HCEC 1CT (cell line): ENCODE results near the gene THOC6.
"Not testable (repeated sequence)": the region's sequence is repeated elsewhere in the genome, so short reads cannot be mapped to it uniquely, and the experiment has no call there.

Source experiments
- DNase-seq: peaks from one replicate; pipeline ENCODE4 v3.0.0-alpha.2; 2017

Gene THOC6

DNA sequence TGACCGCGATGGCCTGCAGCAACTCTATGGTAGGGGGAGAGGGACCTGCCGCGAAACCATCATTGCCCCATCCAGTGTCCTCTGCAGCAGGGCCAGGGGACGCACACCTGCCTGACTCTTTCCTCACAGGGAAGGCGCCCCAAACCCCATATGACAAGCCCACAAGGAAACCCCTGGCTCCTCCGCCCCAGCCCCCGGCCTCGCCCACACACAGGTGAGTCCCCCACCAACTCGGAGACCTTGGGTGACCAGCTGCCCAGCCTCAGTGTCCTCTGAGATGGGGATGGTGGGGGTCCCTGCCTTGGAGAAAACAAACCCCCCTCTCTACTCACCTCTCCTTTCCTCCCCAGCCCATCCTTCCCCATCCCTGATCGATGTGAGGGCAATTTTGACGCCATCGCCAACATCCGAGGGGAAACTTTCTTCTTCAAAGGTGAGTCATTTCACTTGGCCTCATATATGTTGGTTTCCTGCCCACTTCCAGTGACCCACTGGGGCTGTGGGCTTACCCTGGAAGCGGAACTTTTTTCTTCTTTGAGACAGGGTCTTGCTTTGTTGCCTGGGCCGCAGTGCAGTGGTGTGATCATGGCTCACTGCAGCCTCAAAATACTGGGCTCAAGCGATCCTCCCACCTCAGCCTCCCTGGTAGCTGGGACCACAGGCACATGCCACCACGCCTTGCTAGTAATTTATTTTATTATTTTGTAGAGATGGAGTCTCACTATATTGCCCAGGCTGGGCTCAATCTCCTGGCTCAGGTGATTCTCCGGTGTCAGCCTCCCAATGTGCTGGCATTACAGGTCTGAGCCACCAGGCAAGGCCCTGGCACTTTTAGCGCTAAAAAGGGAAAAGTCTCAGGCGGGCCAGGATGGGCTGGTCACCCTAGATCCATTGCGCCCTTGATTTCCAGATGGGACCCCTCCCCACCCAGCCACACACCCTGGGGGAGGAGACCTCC, 33.6 kb downstream of the THOC6 start:
- DNase-seq: no peak

DNA sequence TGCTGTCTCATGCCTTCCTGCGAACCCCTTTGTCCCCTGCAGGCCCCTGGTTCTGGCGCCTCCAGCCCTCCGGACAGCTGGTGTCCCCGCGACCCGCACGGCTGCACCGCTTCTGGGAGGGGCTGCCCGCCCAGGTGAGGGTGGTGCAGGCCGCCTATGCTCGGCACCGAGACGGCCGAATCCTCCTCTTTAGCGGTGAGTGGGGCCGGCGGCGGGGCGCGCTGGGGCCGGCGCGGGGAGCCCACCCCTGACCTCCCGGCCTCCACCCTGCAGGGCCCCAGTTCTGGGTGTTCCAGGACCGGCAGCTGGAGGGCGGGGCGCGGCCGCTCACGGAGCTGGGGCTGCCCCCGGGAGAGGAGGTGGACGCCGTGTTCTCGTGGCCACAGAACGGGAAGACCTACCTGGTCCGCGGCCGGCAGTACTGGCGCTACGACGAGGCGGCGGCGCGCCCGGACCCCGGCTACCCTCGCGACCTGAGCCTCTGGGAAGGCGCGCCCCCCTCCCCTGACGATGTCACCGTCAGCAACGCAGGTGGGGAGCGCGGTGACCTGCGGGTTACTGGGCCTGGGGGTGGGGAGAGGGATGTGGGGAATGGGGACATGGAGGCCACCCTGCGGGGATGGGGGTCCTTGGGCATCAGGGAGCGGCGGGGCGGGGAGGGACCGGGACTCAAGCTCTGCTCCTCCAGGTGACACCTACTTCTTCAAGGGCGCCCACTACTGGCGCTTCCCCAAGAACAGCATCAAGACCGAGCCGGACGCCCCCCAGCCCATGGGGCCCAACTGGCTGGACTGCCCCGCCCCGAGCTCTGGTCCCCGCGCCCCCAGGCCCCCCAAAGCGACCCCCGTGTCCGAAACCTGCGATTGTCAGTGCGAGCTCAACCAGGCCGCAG, 34.5 kb downstream of the THOC6 start:
- peak; percentile 18 for DNase-seq

DNA sequence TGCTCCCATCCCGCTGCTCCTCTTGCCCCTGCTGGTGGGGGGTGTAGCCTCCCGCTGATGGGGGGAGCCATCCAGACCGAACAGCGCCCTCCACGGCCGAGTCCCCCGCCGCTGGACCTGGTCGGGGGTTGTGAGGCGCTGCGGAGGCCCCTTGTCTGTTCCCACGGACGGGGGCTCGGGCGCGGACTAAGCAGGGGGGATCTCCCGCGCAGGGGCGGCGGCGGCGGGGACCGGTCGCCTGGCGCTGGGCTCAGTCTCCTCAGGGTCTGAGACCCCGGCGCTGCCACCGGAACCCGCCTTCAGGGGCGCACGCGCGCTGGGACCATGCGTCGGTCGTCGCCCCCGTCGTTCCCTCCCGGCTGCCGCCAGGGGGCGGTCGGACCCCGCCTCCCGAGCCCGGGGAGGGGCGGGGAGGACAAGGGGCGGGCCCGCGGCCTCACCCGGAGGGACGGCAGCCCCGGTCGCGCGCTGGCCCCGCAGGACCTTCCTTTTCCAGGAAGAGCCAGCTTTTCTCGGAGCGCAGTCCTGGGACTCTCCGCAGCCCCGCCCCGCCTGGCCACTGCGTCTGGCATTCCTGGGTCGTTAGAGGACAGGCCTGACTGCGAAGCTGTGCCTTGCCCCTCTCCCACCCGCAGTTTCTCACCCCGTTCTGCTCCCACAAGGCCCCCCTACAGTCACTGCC, 35.3 kb downstream of the THOC6 start:
- peak; percentile 75 for DNase-seq

DNA sequence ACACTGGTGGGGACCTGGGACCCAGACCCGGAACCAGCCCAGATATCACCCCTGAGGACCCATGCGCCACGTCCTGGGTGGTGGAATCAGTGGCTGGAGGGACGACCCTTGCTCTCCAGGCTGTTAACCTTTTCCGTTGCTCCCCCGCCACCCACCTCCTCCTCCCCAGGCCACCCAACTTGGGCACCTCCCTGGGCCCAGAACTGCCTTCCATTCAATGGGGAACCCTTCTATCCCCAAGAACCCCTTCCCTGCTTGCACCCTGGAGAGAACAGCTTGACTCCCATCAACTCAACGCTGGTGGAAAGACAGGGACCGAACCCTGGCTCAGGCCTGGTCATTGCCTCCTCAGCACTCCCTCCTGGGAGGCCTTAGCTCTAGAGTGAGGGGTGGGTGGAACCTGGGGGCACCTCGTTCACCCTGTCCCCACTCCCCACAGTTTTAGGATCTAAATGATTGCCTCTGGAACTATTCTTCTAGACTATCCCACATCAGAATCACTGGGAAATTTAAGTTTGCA, 35.9 kb downstream of the THOC6 start:
- DNase-seq: no peak

DNA sequence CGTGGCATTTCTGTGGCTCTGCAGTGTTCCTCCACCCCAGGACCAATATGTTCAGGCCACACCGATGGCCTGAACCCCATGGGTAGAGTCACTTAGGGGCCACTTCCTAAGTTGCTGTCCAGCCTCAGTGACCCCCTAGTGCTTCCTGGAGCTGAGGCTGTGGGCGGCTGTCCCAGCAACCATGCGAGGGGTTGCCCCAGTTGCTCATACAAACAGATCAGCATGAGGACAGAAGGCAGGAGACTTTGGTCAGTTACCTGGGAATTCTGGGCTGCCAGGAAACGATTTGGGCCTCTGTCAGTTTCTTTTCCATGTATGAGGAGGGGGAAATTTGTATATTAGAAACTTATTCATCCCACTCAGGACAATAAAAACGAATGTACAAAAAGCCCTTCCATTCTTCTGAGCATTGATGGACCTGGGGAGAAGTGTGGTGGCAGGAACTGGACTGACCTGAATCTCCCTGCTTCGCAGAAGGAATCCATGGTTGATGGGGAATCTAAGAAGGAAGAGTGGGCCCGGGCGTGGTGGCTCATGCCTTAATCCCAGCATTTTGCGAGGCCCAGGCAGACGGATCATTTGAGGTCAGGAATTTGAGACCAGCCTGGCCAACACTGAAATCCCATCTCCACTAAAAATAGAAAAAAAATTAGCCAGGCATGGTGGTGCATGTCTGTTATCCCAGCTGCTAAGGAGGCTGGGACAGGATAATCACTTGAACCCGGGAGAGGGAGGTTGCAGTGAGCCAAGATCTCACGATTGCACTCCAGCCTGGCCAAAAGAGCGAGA, 36.7 kb downstream of the THOC6 start:
- DNase-seq: no peak

DNA sequence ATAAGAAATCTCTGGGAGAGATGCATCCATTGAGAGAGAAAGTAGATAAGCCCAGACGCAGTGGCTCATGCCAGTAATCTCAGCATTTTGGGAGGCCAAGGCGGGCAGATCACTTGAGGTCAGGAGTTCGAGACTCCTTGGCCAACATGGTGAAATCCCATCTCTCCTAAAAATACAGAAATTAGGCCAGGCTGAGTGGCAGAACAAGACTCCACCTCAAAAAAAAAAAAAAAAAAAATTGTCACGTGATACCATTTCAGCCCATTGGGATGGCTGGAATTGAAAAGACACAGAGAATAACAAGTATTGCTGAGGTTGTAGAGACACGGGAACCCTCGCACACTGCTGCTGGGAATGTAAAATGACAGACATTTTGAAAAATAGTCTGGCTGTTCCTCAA, 38.7 kb downstream of the THOC6 start:
- DNase-seq: no peak

DNA sequence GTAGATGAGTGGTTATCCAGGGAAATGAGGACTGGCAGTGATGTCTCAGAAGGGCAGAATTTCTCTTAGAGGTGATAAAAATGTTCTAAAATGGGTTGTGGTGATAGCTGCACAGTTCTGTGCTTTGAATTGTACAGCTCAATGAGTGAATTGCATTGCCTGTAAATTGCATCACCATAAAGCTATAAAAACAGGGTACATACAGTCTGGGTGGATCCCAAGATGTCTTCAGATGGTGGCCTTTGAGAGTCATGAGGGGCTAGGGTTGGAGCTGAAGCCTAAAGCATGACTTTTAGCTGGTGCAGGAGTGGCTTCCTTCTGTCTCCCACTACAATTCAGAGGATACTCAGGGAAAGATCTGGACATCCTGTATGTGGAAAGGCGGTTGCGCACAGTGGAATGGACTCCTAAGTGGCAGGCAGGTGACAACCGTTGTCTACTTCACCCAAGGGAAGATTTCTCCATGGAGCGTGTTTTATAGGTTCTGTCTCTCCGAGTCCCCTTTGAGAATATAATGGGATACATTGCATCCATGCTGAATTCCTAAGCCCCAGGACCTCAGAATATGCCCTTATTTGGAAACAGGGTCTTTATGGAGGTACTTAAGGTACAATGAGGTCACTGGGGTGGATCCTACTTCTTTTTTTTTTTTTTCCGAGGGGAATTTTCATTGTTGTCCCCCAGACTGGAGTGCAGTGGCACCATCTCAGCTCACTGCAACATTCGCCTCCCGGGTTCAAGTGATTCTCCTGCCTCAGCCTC, 40.0 kb downstream of the THOC6 start:
- DNase-seq: no peak

DNA sequence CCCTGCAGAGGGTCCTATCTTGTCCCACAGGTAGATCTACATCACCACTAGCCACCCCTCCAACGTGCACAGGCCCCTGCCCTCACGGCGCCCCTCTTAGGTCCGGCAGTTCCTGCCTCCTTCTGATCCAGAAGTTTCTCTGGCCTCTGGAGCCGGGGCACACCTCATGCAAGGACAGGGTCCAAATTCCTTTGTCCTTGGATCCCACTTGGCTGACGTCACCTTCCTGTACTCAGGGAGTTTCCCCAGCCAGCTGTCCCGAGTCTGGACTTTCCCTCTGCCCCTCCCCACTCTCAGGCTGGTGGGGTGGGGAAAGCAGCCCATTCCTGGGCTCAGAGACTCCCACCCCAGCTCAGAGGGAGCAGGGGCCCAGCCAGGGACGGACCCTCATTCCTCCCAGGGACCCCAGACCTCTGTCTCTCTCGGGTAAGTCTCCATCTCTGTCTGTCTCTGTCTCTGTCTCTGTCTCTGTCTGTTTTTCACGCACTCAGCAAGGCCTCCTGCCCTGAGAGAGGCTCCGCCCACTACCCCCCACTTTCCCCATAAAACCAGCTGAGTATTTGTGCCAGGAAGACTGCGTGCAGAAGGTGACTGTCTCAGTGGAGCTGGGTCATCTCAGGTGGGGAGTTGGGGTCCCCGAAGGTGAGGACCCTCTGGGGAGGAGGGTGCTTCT, 41.4 kb downstream of the THOC6 start, which contains the start of gene IL32:
IL32 (plus strand) TSS at position 572 of the 673 bp plus-strand sequence. CDS start 172 bp downstream, outside the sequence.
- DNase-seq: peak; percentile 49

DNA sequence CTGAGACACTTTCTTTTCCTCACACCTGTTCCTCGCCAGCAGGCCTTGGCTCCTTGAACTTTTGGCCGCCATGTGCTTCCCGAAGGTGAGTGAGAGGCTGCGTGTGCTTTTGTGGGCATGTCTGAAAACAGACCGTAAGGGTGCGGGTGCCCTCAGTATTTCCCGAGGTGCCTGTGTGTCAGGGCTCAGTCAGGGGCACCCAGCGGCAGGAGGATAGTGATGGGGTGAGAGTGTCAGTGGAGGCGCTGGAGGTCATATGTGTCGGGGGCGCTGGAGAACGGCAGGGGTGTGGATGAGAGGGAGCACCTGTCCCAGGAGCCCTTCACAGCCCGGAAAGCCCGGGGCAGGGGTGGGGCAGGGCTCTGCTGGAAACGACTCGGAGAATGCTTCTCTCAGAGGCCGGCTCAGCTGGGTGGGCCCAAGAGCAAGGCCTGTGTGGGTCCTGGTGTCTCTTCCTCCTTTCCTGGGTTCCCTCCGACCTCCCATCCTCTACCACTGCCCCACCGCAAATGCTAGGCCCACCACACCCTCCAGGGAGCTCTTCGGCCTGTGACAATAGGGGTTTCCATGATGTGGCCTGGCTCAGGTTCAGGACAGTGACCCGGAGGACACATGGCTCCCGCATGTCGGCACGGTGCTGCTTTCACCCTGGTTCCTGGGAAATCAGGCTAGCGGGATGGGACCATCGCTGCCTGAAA, 42.1 kb downstream of the THOC6 start:
- no peak for DNase-seq

DNA sequence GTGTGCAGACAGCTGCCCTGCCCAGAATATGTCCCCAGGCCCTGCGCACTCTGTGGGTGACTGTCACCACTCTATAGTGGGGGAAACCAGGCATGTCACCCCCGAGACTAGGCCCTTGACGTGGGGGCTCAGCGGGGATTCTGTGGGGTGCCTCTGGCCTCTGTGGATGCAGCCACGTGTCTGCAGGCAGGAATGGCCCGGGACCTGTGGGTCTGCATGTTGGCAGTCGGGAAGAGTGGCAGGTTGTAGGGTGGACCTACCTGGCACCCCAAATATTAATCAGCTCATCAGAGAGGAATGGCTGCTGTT, 42.6 kb downstream of the THOC6 start:
- DNase-seq: no peak

DNA sequence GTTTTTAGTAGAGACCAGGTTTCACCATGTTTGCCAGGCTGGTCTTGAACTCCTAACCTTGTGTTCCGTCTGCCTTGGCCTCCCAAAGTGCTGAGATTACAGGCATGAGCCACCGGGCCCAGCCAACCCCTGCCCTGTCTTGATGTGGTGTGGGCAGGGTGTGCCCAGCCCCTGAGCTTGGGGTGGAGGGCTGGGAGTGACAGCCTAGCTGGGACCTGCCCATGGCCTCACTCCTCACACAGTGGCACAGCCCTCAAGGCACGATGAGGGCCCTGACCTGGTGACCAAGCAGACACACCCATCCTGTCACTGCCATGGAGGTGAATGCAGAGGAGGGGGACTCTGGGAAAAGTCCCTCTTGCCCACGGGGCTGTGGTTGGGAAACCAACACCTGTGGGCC, 44.7 kb downstream of the THOC6 start:
- no peak for DNase-seq

DNA sequence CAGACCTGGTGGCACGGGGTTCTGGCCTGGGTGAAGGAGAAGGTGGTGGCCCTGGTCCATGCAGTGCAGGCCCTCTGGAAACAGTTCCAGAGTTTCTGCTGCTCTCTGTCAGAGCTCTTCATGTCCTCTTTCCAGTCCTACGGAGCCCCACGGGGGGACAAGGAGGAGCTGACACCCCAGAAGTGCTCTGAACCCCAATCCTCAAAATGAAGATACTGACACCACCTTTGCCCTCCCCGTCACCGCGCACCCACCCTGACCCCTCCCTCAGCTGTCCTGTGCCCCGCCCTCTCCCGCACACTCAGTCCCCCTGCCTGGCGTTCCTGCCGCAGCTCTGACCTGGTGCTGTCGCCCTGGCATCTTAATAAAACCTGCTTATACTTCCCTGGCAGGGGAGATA, 45.3 kb downstream of the THOC6 start:
- DNase-seq: not testable (repeated sequence)

DNA sequence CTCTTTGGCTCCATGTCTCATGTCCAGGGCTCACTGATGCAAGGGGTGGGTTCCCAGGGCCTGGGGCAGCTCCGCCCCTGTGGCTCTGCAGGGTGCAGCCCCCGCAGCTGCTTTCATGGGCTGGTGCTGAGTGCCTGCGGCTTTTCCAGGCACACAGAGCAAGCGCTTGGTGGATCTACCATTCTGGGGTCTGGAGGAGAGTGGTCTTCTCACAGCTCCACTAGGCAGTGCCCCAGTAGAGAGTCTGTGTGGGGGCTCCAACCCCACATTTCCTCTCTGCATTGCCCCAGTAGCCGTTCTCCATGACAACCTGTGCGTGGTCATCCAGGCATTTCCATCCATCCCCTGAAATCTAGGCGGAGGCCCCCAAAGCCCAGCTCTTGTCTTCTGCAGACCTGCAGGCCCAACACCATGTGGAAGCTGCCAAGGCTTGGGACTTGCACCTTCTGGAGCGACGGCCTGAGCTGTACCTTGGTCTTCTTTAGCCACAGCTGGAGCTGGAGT, 46.8 kb downstream of the THOC6 start:
- no peak for DNase-seq

DNA sequence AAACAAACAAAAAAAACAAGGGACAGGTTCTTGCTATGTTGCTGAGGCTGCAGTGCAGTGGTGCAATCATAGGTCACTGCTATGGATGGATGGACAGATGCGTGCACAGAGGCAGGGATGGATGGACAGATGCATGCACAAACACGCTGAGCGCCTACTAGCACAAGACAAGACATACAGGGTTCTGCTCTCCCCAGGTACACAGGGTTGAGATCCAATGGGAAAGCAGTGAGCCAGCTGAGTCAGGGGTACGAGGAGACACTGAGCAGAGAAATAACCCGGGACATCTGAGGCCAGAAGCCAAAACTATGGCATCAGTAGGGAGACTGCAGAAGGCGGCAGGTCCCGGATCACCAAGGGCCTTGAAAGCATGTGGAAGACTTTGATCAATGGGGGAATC, 47.8 kb downstream of the THOC6 start:
- no peak for DNase-seq

DNA sequence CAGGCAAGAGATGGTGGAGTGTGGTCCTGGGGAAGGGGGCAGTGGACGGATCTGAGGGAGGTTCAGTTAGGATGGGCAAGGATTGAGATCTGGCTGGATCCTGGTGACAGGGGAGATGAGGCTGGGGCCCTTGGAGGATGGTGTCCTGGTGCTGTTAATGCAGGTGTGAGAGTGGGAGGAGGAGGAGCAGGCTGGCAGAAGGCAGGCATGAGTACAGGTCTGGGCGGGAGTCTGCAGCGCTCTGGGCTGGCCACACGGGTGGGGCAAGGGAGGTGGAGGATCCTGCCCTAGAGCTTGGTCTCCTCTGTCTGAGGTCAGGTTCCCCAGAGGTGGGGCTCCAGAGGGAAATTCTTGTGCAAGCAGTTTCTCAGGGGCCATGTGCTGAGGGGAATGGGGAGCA, 48.3 kb downstream of the THOC6 start:
- not testable (repeated sequence) for DNase-seq

DNA sequence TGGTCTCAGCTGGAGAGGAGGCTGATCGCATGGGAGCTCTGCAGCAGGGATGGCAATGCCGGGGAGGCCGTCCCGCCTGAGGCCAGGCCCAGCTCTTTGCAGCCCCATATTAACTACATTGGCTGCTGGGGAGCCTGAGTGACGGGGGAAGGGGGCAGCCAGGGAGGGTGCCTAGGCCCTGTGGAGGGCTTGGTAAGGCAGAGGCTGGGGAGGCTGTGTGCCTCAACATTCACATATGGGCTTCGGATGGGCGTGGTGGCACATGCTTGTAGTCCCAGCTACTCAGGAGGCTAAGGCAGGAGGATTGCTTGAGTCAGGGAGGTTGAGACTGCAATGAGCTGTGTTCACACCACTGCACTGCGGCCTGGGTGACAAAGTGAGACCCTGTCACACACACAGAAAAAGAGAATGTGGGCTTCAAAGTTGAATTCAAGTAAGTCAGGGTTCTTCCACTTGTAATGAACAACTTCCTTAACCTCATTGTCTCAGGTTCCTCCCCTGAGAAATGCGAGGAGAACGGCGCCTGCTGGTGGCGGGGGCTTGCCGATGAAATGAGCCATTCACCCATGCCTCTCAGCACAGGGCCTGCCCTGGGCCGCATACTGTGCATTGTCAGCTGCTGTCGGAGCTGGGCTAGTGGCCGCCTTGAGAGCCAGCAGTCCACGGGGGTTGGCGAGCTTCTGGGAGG, 48.9 kb downstream of the THOC6 start:
- DNase-seq: not testable (repeated sequence)

DNA sequence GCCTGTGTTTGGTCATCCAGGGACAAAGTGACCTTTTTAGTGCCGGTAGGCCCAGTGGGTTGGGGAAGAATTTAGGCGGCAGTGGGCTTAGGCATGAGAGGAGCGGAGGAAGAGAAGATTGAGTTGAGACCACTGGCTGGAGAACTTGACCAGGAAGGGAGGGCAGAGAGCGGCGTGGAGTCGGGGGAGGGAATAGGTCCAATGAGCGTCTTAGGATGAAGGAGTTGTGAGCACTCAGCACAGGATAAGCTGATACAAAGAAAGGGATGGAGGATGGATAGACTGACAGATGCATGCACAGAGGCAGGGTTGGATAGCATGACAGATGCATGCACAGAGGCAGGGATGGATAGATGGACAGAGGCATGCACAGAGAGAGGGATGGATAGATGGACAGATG, 49.6 kb downstream of the THOC6 start:
- DNase-seq: no peak

DNA sequence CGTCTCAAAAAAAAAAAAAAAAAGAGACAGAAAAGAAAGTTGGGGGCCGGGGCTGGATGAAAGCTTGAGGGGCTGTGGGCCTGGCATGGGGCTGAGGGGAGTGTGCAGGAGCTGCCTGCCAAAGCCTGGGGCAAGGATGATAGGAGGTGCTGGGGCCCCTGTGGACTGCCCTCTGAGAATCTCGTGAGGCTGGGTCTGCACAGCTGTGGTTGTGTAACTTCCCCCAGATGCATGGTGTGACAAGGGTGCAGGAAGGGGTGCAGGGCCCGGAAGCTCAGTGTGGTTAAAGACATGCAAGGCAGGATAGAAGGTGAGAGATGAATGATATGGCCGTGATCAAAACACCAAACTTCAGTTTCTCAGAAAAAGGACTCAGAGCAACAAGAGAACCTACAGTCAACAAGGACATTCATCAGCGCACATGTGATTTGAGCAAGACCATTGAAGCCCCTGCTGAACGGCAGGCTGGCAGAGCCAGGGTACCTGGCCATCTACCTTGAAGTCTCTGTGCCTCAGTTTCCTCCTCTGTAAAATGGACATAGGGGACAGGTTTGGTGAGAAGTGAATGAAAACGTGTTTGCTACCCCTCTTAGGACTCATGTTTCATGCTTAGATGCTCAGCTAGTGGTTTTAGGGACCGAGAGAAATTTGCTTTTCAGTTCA, 51.2 kb downstream of the THOC6 start:
- DNase-seq: no peak

DNA sequence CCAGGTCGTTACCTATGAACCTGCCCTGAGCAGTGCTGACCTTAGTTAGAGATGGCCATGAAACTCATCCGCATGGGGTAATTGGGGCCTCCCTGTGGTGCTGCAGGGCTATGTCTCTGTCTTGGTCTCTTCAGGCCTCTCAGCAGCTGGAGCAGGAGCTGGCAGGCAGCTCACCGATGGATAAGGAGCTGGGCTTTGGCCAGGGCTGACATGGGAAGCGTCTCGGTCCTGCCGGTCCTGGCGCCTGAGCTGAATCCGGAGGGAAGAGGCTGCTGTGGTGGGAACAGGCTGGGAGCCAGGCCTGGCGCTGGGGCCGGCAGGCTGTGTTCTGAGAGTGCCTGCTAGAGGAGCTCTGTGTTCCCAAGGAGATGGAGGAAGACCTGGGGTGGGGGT, 51.7 kb downstream of the THOC6 start:
- DNase-seq: no peak
